Hair follicular keratinocyte (primary cell): ENCODE results near the gene FBLN1. TPM values are rescaled to one million over a fixed set of nuclear protein-coding genes. Genes with fewer than 3 reads are reported as not detected.

Source experiments
- total RNA-seq: library from RNA; depleted of rRNA; stranded (reverse); fragments of >200 nt; gene quantifications from 2 replicates; pipeline ENCODE4 v1.2.3, GENCODE V29; 2015

The FBLN1 gene
- total RNA-seq, result 16.6 and 20.0 TPM in 2 replicates

GRCh38 chr22:45502215-45503049 is at the start of gene FBLN1:
Gene FBLN1, plus strand, starts transcription at chr22:45502883. Its CDS starts 103 bp downstream, at chr22:45502986.

Other genes starting within 250 kb of the FBLN1 start
- not detected in 2 replicates for gene UPK3A, start 217.9 kb upstream of the FBLN1 start, total RNA-seq
- 9.1 and 10.1 TPM in 2 replicates for gene FAM118A, start 192.9 kb upstream of the FBLN1 start, total RNA-seq
- not detected in 2 replicates for gene SMC1B, start 89.3 kb upstream of the FBLN1 start, total RNA-seq
- 0.47 and 0.87 TPM in 2 replicates for gene RIBC2, start 89.2 kb upstream of the FBLN1 start, total RNA-seq
- 69.0 and 77.1 TPM in 2 replicates for gene ATXN10, start 169.0 kb downstream of the FBLN1 start, total RNA-seq